GM18505 (cell line): ENCODE data around the gene CCL21.
"Not testable (repeated sequence)": the region's sequence is repeated elsewhere in the genome, so short reads cannot be mapped to it uniquely, and the experiment has no call there.

ENCODE experiments used
- ATAC-seq: cut with Tn5 transposase; IDR thresholded peaks from one replicate; pipeline ENCODE4 v1.9.1; 2021; ENCODE audit not compliant: unreplicated experiment
- POLR2A ChIP-seq: IDR thresholded peaks from 4 replicates; pipeline ENCODE4 v1.6.1; 2011; ENCODE audit warnings: borderline replicate concordance; ENCODE audit not compliant: insufficient read depth, insufficient read length; ENCODE audit errors: extremely low read depth

Gene CCL21, protein sequence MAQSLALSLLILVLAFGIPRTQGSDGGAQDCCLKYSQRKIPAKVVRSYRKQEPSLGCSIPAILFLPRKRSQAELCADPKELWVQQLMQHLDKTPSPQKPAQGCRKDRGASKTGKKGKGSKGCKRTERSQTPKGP

DNA sequence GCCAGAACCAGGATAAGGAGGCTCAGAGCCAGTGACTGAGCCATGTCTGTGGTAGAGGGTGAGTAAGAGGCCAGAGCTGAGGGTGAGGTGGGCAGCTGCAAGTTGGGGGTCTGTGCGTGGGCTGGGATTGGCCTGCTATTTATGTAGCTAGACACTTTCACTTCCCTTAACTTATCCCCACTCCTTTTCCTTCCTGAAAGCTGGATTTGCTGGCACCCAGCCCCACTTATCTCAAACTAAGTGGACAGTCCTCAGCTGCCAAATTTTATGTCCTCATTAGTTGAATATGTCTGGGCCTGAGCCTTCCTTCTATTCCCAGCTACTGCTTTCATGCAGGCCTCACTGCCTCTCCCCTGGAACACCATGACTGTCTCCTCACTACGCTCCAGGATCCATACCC, at the start of gene CCL21:
Gene CCL21 (minus strand): TSS at position 114 of the 400 bp plus-strand sequence. CDS start 70 bp downstream, at position 44.
- TF ChIP-seq POLR2A, result no peak
- no peak for ATAC-seq

DNA sequence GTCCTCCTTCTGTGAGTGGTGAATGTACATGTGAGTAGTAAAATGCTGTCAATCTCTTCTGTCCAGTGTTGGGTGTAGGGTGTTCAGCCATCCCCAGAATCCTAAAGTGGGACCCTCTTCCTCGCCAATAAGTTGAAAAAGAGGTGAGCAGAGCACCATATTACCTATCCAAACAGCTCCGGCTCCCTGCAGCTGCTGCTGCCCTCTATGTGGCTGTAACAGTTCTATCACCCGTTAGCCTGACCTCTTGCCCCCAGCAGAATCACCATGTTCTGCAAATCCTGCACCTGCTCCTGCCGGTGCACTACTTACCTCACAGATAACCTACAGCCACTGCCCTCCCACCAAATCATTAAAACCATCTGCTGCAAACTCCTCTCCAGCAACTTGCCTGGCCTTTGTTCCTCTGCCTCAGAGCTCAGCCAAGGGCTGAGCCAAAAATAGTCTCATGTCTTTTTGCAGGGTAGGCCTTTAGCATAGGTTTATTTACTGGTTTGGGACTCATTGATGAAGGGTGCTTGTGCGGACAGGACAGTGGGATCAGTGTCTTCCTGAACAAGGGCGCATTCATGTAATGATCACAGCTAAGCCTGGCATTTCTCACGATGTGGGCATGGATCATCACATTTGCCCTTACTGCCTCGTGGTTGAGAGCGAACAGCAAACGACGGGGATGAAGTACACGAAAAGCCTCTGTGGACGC, 49.6 kb upstream of the CCL21 start:
- no peak for ATAC-seq
- no peak for TF ChIP-seq POLR2A

DNA sequence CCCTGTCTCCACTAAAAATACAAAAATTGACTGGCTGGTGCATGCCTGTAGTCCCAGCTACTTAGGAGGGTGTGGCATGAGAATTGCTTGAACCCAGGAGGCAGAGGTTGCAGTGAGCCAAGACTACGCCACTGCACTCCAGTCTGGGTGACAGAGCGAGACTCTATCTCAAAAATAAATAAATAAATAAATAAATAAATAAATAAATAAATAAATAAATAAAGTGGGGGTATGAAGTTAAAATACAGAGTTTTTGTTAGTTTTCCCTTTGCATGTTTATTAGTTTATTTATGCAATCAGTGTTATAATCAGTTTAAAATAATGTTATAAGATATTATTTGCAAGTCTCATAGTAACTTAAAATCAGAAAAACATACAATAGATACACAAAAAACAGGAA, 40.4 kb upstream of the CCL21 start:
- ATAC-seq, result not testable (repeated sequence)

DNA sequence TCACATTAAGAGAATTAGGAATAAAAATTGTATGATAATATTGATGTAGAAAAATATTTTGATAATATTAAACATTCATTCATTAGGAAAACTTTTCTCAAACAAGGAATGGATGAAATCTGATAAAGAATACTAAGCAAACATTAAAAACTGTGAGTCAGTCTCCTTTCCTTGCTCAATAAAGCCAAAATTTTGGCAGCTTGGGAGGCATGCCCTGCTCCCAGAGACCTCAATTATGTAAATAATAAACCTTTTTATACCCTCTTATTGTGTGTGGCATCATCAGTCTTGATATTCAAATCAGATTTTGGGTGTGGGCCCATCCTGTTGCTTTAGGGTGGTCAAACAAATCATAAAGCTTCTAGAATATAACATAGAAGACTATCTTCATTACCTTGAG, 36.6 kb upstream of the CCL21 start:
- no peak for ATAC-seq
- TF ChIP-seq POLR2A, result no peak

DNA sequence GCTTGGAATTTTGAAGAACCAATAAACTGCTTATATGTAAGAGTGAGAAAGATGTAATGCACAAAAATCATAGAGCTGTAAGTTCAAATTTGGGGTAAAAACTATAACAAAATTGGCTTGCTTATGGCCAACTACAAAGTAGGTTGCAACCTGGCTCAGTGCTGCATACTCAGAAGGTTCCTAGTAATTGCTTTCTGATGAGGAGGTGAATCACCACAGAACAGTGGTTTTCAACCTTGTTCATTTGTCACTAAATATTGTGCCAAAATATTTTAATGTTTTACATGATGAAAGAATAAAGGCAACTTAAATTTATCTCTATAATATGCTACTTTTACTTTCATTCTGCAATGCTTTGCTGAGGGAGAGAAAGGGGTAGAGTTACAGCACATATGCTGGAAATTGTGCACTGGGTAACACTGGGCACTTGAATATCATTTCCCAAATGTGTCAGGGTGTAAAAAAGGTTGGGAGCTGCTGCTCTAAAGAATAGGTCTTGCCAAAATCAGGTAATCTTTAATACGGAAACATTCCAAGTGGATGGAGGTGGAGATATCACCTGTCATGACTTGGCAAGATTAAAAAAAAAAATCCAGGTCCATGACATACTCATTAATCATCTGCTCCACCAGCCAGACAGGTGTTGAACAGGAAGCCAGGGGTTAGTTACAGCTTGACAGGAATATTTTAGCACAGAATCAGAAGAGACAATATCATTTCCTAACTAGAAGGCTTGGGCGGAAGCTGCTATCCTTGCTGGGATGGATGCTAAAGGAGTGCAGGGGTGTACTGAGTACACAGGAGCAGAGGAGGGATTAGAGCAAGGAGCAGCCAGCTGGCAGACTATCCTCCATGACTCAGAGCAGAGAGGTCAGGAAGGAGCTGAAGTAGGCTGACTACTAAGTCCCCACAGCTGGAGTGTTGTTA, 34.6 kb upstream of the CCL21 start:
- ATAC-seq, result no peak
- no peak for TF ChIP-seq POLR2A

DNA sequence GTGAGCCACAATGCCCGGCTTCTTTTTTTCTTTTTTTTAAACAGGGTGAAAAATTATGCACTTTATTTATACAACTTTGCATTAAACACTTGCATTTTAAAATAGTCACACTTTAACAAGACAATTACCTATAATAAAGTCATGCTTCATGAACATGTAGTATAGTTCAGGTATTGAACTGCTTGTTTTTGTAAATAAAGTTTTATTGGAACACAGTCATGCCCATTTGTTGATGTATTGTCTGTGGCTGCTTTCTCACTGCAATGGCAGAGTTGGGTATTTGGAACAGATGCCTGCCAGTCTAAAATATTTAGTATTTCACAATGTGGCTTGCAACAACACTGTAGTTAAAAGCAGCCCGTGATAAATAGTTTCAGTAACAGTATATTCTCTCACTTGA, 32.8 kb upstream of the CCL21 start:
- ATAC-seq, result no peak
- TF ChIP-seq POLR2A, result no peak

DNA sequence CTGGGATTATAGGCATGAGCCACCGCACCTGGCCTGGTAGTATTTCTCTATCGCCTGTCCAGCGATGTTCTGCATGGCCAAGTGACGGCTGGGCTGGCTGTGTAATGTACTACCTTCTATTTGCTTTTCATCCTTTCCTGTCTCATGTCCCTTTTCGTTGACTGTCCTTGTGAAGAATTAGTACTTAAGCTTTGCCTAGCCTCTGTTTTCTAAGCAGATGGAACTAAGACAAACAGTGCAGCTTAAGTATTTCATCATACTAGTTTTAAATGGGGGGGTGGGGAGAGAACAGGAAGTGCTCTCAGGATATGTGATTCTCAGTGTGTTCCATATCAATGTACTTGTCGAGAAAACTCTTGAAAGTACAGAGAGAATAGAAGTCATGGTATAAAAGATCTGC, 31.7 kb upstream of the CCL21 start:
- ATAC-seq, result no peak
- no peak for TF ChIP-seq POLR2A

DNA sequence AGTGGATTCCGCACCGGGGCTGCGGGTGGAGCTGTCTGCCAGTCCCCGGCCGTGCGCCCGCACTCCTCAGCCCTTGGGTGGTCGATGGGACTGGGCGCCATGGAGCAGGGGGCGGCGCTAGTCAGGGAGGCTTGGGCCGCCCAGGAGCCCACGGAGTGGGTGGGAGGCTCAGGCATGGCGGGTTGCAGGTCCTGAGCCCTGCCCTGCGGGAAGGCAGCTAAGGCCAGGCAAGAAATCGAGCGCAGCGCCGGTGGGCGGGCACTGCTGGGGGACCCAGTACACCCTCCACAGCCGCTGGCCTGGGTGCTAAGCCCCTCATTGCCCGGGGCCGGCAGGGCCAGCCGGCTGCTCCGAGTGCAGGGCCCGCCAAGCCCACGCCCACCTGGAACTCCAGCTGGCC, 30.2 kb upstream of the CCL21 start:
- ATAC-seq, result not testable (repeated sequence)

DNA sequence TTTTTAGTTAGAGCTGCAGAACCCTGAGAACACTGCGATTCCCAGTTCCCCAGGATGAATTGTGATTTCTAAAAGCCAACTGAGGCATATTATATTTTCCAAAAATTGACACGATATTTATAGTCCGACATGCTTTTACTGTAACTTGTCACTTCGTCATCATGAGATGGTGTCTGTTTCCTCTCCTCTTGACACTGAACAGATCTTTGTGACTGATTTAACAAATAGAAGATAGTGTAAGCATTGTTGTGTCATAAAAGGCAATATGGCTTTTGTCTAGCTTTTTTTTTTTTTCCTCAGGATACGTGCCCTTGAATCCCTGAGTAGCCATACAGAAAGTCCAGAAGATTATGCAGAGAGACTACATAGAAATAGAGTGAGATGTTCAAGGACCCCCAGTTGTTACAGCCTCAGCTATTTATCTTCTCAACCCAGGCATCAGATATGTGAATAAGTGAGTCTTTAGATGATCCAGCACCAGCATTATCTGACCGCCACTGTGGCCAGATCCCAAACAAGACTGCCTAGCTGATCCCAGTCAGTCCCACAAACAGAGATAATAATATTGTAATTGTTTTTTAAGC, 27.8 kb upstream of the CCL21 start:
- no peak for ATAC-seq
- TF ChIP-seq POLR2A, result no peak

DNA sequence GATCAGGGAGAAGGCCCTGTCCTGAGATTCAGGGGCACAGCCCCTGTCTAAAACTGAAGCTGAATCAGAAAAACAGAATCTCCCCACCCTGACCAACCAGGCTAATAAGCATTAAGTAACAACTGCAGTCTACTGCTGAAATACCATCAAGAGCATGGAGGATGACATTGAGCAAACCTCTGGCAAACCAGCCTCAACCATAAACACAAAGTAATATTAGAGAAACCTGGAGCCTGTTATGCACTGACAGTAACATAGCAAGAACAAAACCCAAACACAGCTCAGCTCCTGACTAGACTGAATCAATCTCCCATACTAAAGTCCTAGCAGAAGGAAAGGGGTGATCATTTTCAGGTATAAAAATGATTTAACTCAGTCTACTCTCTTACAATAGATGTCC, 24.8 kb upstream of the CCL21 start:
- ATAC-seq, result no peak
- no peak for TF ChIP-seq POLR2A

DNA sequence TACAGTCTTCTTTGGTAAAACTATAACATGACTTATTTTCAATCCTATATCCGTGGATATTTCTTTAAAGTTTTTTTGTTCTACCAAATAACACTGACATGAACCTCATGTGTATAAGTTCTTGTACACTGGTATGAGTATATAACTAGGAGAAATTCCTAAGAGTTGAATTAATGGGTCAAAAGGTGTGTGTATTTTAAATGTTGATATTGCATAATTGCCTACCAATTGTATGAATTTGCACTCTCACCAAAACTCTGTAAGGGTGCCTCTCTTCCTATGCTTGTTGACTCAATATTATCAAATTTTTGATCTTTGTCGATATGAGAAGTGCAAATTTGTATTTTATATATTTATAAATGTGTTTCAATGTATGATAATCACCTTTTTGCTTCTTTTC, 22.9 kb upstream of the CCL21 start:
- no peak for TF ChIP-seq POLR2A
- no peak for ATAC-seq

DNA sequence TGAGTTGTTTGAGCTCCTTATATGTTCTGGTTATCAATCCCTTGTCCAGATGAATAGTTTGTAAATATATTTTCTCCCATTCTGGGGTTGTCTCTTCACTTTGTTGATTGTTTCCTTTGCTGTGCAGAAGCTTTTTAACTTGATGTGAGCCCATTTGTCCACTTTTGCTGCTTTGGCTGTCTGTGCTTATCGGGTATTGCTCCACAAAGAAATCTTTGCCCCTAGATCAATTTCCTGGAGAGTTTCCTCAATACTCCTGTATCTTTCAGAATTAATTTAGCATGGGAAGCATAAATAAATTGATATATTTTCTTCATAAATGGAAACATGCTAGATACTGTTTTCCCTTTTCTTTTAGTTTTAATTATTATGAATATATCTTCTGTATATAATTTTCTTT, 22.5 kb upstream of the CCL21 start:
- ATAC-seq, result no peak
- no peak for TF ChIP-seq POLR2A

DNA sequence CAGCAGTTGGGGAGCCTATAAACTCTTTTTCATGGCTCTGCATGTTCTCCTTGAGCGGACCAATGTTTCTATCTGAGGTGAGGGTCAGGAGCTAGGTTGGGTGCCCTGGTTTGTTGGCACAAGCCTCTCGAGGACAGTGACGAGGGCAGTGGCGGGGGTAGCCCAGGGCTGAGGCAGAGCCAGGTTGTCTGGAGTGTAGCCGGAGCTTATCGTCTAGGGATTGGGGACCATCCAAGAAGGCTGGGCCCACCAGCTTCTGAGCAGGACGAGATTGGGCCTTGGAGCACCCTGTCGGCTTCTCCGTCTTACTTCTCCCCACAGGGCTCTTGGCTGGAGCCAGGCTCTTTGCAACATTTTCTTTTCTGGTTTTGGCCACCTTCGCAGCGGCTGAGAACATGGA, 13.2 kb upstream of the CCL21 start:
- ATAC-seq, result no peak
- TF ChIP-seq POLR2A, result no peak

DNA sequence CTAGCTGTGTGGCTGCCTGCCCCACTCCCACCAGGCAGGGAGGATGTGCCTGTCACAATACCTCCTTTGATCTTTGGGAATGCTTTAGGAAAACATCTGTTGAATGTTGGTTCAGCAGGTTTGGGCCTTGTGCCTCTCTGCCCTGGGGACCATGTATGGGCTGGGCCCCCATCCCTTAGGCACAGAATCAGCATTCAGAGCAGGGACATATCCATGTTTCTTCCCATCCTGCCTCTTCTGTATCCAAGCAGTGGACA, 9.8 kb upstream of the CCL21 start:
- ATAC-seq, result not testable (repeated sequence)

DNA sequence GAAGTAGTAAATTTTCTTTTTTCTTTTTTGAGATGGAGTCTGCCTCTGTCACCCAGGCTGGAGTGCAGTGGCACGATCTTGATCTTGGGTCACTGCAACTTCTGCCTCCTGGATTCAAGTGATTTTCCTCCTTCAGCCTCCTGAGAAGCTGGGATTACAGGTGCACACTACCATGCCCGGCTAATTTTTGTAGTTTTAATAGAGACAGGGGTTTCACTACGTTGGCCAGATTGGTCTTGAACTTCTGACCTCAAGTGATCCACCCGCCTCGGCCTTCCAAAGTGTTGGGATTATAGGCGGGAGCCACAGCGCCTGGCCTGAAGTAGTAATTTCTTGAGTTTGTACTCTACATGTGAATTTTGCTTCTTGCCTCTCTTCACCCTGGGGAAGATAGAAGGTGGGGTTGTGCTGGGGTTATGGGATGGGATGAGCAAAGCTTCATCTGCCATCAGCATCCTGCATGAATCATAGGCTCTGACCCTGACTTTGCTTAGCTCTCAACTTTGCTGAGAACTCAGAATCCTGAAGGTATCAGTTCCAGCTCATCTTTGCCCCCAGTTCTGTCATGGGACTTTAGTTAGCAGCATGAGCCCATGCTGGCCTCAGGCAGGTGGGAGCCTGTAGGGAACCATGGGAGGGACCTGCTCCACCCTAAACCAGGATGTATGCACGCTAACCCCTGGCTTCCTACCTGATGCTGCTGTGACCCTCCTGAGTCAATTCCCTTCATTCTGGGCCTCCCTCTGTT, 9.3 kb upstream of the CCL21 start:
- ATAC-seq, result no peak
- TF ChIP-seq POLR2A, result no peak
